HepG2 (cell line): Measurements from ENCODE around the gene ARHGAP33. TPM values are rescaled to one million over a fixed set of nuclear protein-coding genes. Genes with fewer than 3 reads are reported as not detected.

Source experiments
- CTCF ChIP-seq: sonication (generic); formaldehyde crosslinking; IDR thresholded peaks from 2 replicates; pipeline ENCODE4 v1.5.0; 2020; ENCODE audit warnings: mild to moderate bottlenecking, missing genetic modification reagents, moderate library complexity
- EED ChIP-seq: sonication (generic); formaldehyde crosslinking; IDR thresholded peaks from 2 replicates; pipeline ENCODE4 v1.5.0; 2020; ENCODE audit warnings: mild to moderate bottlenecking, missing genetic modification reagents
- MAZ ChIP-seq, 2 experiments: sonication (generic) in 1 of 2; formaldehyde crosslinking in 1 of 2; IDR thresholded peaks; 2 replicates each; pipeline versions ENCODE4 v1.5.0 to v1.6.1; 2012 to 2020; ENCODE audit warnings: low read depth in 2 of 2, mild to moderate bottlenecking in 2 of 2, borderline replicate concordance in 1 of 2, improper control_type of control experiment in 1 of 2, low read length in 1 of 2, missing genetic modification reagents in 1 of 2, moderate library complexity in 1 of 2
- MTA1 ChIP-seq: sonication (generic); formaldehyde crosslinking; IDR thresholded peaks from 2 replicates; pipeline ENCODE4 v1.4.0; 2020; ENCODE audit warnings: missing genetic modification reagents, mild to moderate bottlenecking, borderline replicate concordance
- RAD21 ChIP-seq: fragments of 450-650 bp; formaldehyde crosslinking; IDR thresholded peaks from 2 replicates; pipeline ENCODE4 v1.5.0; 2020; ENCODE audit warnings: mild to moderate bottlenecking
- UBTF ChIP-seq: sonication (generic); formaldehyde crosslinking; IDR thresholded peaks from 2 replicates; pipeline ENCODE4 v1.4.0; 2020; ENCODE audit warnings: mild to moderate bottlenecking, missing genetic modification reagents
- ZBTB40 ChIP-seq, 2 experiments: fragments of 450-650 bp in 1 of 2; sonication (generic) in 1 of 2; formaldehyde crosslinking in 1 of 2; IDR thresholded peaks; 2 replicates each; pipeline versions ENCODE4 v1.6.1 to v1.8.0; 2016 to 2022; ENCODE audit warnings: antibody characterized with exemption in 1 of 2, mild to moderate bottlenecking in 1 of 2, missing genetic modification reagents in 1 of 2
- ZFX ChIP-seq: sonication (generic); formaldehyde crosslinking; IDR thresholded peaks from 2 replicates; pipeline ENCODE4 v1.4.0; 2020; ENCODE audit warnings: mild to moderate bottlenecking, low read depth, missing genetic modification reagents, moderate library complexity
- ZFY ChIP-seq: sonication (generic); formaldehyde crosslinking; IDR thresholded peaks from 2 replicates; pipeline ENCODE4 v1.4.0; 2020; ENCODE audit warnings: missing genetic modification reagents
- ZNF350 ChIP-seq: sonication (generic); formaldehyde crosslinking; IDR thresholded peaks from 2 replicates; pipeline ENCODE4 v1.4.0; 2020; ENCODE audit warnings: mild to moderate bottlenecking, low read depth, missing genetic modification reagents, borderline replicate concordance
- ZNF768 ChIP-seq: sonication (generic); formaldehyde crosslinking; IDR thresholded peaks from 2 replicates; pipeline ENCODE4 v1.4.0; 2020; ENCODE audit warnings: missing genetic modification reagents
- ZNF776 ChIP-seq: sonication (generic); formaldehyde crosslinking; IDR thresholded peaks from 2 replicates; pipeline ENCODE4 v1.4.0; 2020; ENCODE audit warnings: mild to moderate bottlenecking, missing genetic modification reagents
- polyA plus RNA-seq, 8 experiments: library from polyadenylated mRNA; depleted of rRNA in 3 of 8; stranded (reverse) in 7 of 8; unstranded in 1 of 8; fragments of >200 nt; fragmentation: Illumina TruSeq in 4 of 8; extraction: Trizol in 4 of 8; gene quantifications; 2 replicates each; pipeline versions ENCODE4 v1.2.1 to v1.2.3, GENCODE V29; 2011 to 2016; ENCODE audit warnings: low read depth in 4 of 8, missing spikeins in 1 of 8, mixed read lengths in 1 of 8; ENCODE audit not compliant: insufficient read depth in 1 of 8
- total RNA-seq, 5 experiments: library from RNA; depleted of rRNA; stranded (reverse); fragments of >200 nt; fragmentation: Illumina TruSeq; extraction: Trizol; gene quantifications; 2 replicates each; pipeline ENCODE4 v1.2.3, GENCODE V29; 2016; ENCODE audit warnings: low read depth in 1 of 5

Gene ARHGAP33
- total and polyA plus RNA-seq, 2 of the 13 experiments (the other 11 are each of a cell fraction or from before 2014, with no cell fraction given) = 1.3 to 2.7 TPM

- peak; percentile 71 for TF ChIP-seq UBTF (CRISPR knock-in tag)
- TF ChIP-seq ZNF776 (CRISPR knock-in tag) = no peak
- peak; percentile 84 for TF ChIP-seq CTCF
- peak; percentile 35; the same call in 1 of the 2 replicates for TF ChIP-seq ZNF768 (CRISPR knock-in tag)
- TF ChIP-seq ZFX (CRISPR knock-in tag) = peak; percentile 72
- no peak for TF ChIP-seq MTA1 (CRISPR knock-in tag)
- TF ChIP-seq MAZ (IDR thresholded peaks at IDR 0.05; ENCODE audit: borderline replicate concordance, low read depth, low read length) = no peak
- TF ChIP-seq MAZ (CRISPR knock-in tag; IDR thresholded peaks at IDR 0.05; ENCODE audit: low read depth) = peak; percentile 61; the same call in 1 of the 2 replicates
- TF ChIP-seq ZNF350 (CRISPR knock-in tag) = peak; percentile 56; the same call in 1 of the 2 replicates
- peak; percentile 65 for TF ChIP-seq ZFY (CRISPR knock-in tag)
- TF ChIP-seq EED (CRISPR knock-in tag) = 0 out of 2 replicates have a peak, but pooled peaks have one; percentile 58
- TF ChIP-seq RAD21 (CRISPR knock-in tag) = peak; percentile 71
- no peak for TF ChIP-seq ZBTB40 (IDR thresholded peaks at IDR 0.05)
- TF ChIP-seq ZBTB40 (CRISPR knock-in tag; IDR thresholded peaks at IDR 0.05) = 0 out of 2 replicates have a peak, but pooled peaks have one; percentile 33
Observed at GRCh38 chr19:35790981-35791813, 15.8 kb downstream of the ARHGAP33 start (continued).
